ENCODE results near the gene HDAC8. TPM values are rescaled to one million over a fixed set of nuclear protein-coding genes. Genes with fewer than 3 reads are reported as not detected.
"Not testable (repeated sequence)": the region's sequence is repeated elsewhere in the genome, so short reads cannot be mapped to it uniquely, and the experiment has no call there.

Gene HDAC8
- total RNA-seq, 1 donor from 2014 or later, result 27.0 TPM

DNA sequence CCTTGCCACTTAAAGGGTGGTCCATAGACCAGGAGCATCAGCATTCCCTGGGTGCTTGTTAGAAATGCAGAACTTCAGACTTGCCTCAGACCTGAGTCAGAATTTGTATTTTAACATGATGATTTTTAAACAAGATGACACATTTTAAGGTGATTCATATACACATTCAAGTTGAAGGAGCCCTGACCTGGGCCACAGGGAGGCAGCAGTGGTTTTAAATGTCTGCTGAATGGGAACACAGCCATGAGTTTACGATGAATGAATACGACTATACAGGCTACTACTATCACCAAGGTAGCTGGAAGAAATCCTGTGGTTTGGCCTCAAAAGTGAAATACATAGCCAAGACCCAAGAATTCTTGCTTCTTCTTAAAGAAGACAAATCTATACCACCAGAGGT is 2.9 kb downstream of the HDAC8 start:
- H3K9me3 ChIP-seq, result no peaks in the 10 kb centered on the region
- peaks cover 6% of the 10 kb centered on the region for H3K36me3 ChIP-seq
- DNase-seq, result no peak

DNA sequence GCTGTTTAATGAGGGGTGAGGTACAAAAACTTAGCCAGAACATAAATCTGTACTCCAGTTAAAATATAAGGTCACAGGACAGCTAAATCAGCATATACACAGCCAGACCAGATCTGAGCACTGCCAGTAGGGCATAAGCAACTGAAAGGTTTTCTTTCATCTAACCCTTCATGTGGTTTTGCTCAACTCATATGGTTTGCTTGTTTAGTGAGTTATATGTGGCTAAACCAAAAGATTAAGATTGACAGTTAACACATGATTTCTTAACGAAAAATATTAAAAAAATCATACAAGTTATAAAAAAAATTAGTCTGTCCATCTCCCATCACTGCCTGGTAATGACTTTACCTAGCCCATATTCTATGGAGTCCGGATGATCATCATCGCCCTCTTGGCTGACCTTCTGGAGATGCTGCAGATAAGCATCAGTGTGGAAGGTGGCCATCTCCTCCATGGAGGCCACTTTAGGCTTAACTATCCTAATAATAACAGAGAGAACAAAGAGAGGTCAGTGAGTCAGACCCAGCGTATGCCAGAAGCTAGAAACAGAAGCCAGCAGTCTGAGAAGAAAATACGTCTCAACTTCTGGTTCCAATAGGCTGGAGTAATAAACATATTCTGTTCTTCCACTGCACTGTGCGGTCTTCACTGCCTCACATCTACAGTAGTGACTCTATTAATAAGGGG is 4.1 kb downstream of the HDAC8 start:
- no peak for ATAC-seq
- intact Hi-C loops (cut with DNase I), result no loop called here
- no peaks in the 10 kb centered on the region for H3K27me3 ChIP-seq
- no peak overlapping the region for H3K27ac ChIP-seq
- H3K36me3 ChIP-seq, result peaks cover 6% of the 10 kb centered on the region
- no peak overlapping the region for H3K4me3 ChIP-seq
- no peaks in the 10 kb centered on the region for H3K9me3 ChIP-seq
- no peak for DNase-seq
- no peak for TF ChIP-seq CTCF (IDR thresholded peaks at IDR 0.05)
- H3K4me1 ChIP-seq, result no peaks in the 10 kb centered on the region

More for the DNA sequence above, 2.9 kb downstream of the HDAC8 start:
- Histone ChIP-seq H3K4me1 (no peaks in the 10 kb centered on the region), H3K4me3 (no peak overlapping the region), H3K27me3 (no peaks in the 10 kb centered on the region), H3K27ac (no peak overlapping the region)
- ATAC-seq, result no peak
- TF ChIP-seq CTCF (IDR thresholded peaks at IDR 0.05), result no peak
- intact Hi-C loops (cut with DNase I), result no loop called here

DNA sequence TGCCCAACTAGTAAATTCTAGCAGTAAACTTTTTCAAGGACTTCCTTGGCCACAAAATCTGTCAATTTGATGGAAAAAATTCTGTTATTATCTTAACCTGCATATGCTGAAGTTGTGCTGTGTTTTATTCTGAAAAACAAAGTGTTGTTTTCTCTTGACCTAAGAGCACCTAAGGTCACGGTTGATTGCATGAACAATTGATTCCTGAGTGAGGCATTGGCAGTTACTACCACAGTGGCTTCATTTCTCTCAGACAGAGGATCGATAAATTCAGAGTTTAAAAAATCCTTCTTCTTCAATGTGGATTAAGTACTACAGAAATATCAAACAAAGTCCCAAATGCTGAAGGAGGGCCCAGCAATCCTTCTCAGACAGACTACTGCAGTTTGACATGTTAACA is 6.2 kb downstream of the HDAC8 start:
- intact Hi-C loops (cut with DNase I), result no loop called here
- no peak for DNase-seq
- Histone ChIP-seq H3K4me1 (no peaks in the 10 kb centered on the region), H3K27me3 (no peaks in the 10 kb centered on the region), H3K36me3 (peaks cover 6% of the 10 kb centered on the region), H3K4me3 (no peak overlapping the region), H3K9me3 (no peaks in the 10 kb centered on the region), H3K27ac (no peak overlapping the region)
- no peak for TF ChIP-seq CTCF (IDR thresholded peaks at IDR 0.05)
- no peak for ATAC-seq

- intact Hi-C loops (cut with DNase I), result not testable (repeated sequence)
These were observed 13.0 kb downstream of the HDAC8 start for GRCh38 chrX:72559655-72560054.

DNA sequence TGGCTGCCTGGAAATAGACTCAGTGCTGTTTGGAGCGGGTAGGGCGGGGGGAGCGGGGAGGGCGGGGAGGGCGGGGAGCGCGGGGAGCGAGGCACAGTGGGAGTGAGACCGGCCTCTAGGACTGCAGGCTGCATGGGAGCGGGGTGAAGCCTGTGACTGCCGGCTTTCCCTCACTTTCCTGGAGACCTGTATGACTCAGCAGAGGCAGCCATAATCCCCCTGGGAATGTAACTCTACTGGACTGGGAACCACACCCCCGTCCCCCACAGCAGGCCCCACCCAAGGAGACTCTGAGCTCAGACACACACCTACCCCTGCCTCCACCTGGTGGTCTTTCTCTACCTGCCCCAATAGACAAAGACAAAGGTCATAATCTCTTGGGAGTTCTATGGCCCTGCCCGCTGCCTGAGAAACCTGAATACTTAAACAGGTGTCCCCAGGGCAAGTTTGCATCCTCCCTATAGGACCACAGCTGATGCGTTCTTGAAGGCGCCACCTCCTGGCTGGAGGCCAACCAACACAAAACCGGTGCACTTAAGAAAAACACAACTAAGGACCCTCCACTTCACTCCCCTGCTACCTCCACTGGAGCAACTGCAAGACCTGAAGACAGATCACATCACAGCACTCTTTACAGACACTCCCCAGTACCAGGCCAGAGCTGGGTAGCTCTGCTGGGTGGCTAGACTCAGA is 18.0 kb downstream of the HDAC8 start:
- H3K27ac ChIP-seq, result no peak overlapping the region
- no peaks in the 10 kb centered on the region for H3K36me3 ChIP-seq
- H3K27me3 ChIP-seq, result no peaks in the 10 kb centered on the region
- H3K4me3 ChIP-seq, result no peak overlapping the region
- DNase-seq (no peak), ATAC-seq (no peak)
- TF ChIP-seq CTCF (IDR thresholded peaks at IDR 0.05), result no peak
- intact Hi-C loops (cut with DNase I), result no loop called here
- no peaks in the 10 kb centered on the region for H3K9me3 ChIP-seq
- H3K4me1 ChIP-seq, result no peaks in the 10 kb centered on the region

More at GRCh38 chrX:72559655-72560054, 13.0 kb downstream of the HDAC8 start:
- not testable (repeated sequence) for H3K4me3 ChIP-seq, DNase-seq, ATAC-seq, H3K9me3 ChIP-seq, H3K36me3 ChIP-seq, H3K27me3 ChIP-seq, H3K4me1 ChIP-seq, H3K27ac ChIP-seq

GRCh38 chrX:72552443-72552842 is 20.2 kb downstream of the HDAC8 start:
- H3K36me3 ChIP-seq; H3K9me3 ChIP-seq; H3K27me3 ChIP-seq; DNase-seq; H3K4me1 ChIP-seq; H3K4me3 ChIP-seq; H3K27ac ChIP-seq; intact Hi-C loops (cut with DNase I): not testable (repeated sequence)
- peak; percentile 75 for ATAC-seq

All from upper lobe of right lung (tissue), 1 donor.